COLO668 (cell line): ENCODE data around the gene OR51L1.

Source experiments
- DNase-seq: peaks from one replicate; lab custom pipeline; 2025; ENCODE audit not compliant: unreplicated experiment; lab: John Stamatoyannopoulos, UW

The OR51L1 gene

GRCh38 chr11:5046226-5046625 lies 51.6 kb downstream of the OR51L1 start, which contains the start of gene OR52J3:
Gene OR52J3, plus strand, starts transcription at chr11:5046526. Its CDS starts 0 bp downstream, at chr11:5046526.
- no peak for DNase-seq

GRCh38 chr11:5046754-5047330 lies 52.2 kb downstream of the OR51L1 start:
- DNase-seq, result no peak
